OCI-LY3 (cell line): ENCODE measurements around the gene CTNND2.

Experiments used
- EZH2phosphoT487 ChIP-seq: fragments of 200-600 bp; shearing (Covaris generic); IDR thresholded peaks from 2 replicates; pipeline ENCODE4 v1.6.1; 2018; ENCODE audit warnings: antibody characterized with exemption, mixed run types, low read depth
- TF ChIP-seq, protein P1 (sequence below): fragments of 200-600, 300-600 bp; sonication (generic); IDR thresholded peaks from 2 replicates; pipeline ENCODE4 v1.5.1; 2014; ENCODE audit warnings: antibody characterized with exemption, low read length, low read depth

DNA sequence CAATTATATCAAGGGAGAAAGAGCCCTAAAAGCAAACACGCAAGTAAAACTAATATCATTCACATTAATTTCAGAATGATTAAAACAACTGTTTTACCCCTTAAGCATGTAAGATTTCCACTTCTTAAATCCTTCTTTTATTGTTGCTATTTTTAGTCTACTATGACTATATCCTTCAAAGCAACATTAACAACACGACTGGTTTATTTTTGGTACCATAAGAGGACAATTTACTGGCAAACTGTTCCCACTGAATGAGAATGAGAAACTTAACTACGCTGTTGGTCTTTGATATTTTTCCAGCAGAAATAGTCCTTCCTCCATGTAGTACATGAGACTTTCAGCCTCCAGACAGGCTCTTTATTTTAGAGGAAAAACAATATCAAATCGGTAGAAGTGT is 281.5 kb downstream of the CTNND2 start:
- TF ChIP-seq, protein P1, sequence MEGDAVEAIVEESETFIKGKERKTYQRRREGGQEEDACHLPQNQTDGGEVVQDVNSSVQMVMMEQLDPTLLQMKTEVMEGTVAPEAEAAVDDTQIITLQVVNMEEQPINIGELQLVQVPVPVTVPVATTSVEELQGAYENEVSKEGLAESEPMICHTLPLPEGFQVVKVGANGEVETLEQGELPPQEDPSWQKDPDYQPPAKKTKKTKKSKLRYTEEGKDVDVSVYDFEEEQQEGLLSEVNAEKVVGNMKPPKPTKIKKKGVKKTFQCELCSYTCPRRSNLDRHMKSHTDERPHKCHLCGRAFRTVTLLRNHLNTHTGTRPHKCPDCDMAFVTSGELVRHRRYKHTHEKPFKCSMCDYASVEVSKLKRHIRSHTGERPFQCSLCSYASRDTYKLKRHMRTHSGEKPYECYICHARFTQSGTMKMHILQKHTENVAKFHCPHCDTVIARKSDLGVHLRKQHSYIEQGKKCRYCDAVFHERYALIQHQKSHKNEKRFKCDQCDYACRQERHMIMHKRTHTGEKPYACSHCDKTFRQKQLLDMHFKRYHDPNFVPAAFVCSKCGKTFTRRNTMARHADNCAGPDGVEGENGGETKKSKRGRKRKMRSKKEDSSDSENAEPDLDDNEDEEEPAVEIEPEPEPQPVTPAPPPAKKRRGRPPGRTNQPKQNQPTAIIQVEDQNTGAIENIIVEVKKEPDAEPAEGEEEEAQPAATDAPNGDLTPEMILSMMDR, result no peak
- TF ChIP-seq EZH2phosphoT487, result no peak
